HG03039 (cell line): ENCODE results near the gene SMAD3.
"Not testable (repeated sequence)": the region's sequence is repeated elsewhere in the genome, so short reads cannot be mapped to it uniquely, and the experiment has no call there.

Experiments used
- ATAC-seq: cut with Tn5 transposase; IDR thresholded peaks from one replicate; pipeline ENCODE4 v1.9.1; 2021; ENCODE audit warnings: mild to moderate bottlenecking, moderate library complexity; ENCODE audit not compliant: unreplicated experiment

SMAD3 gene

DNA sequence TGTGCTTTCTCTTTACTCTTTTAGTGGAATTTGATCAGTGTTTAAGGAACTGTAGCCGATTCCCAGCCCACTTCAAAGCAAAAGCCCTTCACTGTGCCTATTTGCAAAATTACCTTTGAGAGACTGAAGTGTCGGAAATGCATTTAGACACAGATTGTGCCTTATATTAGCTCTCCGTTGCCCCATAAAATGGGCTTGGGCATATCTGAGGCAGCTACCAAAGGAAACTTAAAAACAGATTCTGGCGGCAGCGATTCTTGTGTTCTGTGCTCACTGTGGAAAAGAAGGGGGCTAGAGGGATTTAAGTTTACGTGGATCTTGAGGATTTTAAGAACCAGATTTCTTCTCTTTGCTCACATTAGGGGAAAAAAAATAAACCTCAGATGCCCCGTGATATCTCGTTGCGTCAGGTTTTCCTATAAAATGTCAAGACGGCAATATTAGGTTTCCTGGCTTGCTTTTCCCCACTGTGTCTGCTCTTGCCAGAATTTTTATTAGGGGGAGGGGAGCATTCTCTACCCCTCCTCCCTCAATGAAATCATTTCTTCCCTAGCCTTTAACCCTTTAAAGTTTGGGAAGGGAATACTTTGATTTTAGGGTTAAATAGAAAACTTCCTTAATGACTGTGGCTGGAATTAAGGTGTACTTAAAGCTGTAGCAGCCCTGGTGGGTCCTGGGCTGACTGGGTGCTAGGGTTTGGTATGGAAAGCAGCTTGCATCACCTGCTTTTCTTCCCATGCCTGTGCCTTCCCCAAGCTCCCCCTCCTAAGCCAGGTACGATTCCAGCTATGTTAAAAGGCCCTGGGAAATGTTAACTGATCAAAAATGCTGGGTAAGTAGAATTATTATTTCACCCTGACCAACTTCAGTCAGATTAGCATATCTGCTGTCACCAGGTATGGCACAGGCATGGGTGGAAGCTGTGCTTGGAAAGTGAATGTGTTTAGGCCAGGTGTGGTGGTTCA lies 73.8 kb downstream of the SMAD3 start:
- ATAC-seq: no peak

GRCh38 chr15:67140078-67140833 lies 74.9 kb downstream of the SMAD3 start:
- no peak for ATAC-seq

- ATAC-seq: no peak
Measured at GRCh38 chr15:67142092-67142766, 76.8 kb downstream of the SMAD3 start.

- ATAC-seq: no peak
Measured at GRCh38 chr15:67142767-67143100, 77.3 kb downstream of the SMAD3 start.

DNA sequence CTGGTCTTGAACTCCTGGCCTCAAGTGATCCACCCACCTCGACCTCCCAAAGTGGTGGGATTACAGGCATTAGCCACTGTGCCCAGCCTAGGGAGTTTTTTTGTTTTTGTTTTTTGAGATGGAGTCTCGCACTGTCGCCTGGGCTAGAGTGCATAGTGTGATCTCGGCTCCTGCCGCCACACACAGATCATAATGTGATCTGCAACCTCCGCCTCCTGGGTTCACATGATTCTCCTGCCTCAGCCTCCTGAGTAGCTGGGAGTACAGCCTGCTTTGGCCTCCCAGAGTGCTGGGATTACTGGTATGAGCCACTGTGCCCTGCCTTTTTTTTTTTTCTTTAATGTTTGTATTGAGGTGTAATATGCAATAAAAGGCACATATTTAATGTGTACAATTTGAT lies 78.2 kb downstream of the SMAD3 start:
- ATAC-seq: no peak

DNA sequence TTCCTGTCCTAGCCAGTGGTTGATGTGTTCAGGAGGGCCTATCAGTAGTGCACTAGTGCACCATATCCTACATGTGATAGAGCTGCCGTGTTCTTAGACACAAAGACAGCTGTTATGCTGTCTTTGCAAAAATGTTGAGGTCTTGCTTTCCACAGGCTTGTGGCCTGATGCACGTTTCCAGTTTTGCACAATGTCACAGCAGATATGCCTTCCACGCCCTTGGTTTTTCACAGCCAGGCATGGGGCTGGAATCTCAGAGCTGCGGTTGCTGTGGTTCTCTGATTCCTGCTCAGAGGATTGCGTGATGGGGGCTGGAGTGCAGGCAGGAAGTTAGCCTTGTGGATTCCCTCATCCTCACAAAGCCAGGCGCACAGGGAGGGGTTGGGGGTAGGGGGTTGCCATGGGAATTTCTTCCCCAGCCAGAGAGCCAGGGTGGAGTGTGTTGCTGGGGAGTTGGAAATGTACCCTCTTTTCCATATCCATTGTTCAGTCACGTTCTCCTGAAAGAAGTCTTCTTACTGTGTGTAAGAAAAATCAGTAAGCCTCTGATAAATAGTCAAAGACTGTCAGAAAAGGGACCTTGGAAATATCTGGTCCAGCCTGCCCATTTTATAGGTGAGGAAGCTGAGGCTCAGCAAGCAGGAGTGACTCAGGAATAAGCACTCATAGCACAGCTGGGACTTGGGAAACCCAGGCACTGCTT lies 79.4 kb downstream of the SMAD3 start:
- ATAC-seq: no peak

- no peak for ATAC-seq
Measured at GRCh38 chr15:67145312-67145610, 79.9 kb downstream of the SMAD3 start.

- no peak for ATAC-seq
Measured at GRCh38 chr15:67145710-67146109, 80.3 kb downstream of the SMAD3 start.

DNA sequence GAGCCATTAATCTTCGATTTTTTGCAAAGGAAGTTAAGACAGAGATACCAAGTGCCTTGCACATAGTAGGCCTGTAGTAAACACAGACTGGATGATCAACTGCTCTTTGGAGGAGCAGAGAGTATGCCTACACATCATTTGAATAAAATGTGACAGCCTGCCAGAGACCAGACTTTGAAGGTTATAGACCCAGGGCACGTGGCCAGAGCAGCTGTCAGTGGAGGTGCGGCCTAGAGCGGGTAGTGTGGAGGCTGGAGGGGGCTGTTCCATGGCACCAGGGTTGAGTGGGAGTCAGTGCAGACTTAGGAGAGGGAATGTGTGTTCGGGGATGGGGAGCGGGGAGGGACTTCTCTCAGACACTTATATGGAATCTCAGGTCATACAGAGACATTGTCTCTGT lies 80.8 kb downstream of the SMAD3 start:
- ATAC-seq: no peak

- no peak for ATAC-seq
Measured at GRCh38 chr15:67146875-67147381, 81.5 kb downstream of the SMAD3 start.

GRCh38 chr15:67147396-67147949 lies 82.1 kb downstream of the SMAD3 start:
- no peak for ATAC-seq

- no peak for ATAC-seq
Measured at GRCh38 chr15:67148196-67148701, 82.8 kb downstream of the SMAD3 start.

DNA sequence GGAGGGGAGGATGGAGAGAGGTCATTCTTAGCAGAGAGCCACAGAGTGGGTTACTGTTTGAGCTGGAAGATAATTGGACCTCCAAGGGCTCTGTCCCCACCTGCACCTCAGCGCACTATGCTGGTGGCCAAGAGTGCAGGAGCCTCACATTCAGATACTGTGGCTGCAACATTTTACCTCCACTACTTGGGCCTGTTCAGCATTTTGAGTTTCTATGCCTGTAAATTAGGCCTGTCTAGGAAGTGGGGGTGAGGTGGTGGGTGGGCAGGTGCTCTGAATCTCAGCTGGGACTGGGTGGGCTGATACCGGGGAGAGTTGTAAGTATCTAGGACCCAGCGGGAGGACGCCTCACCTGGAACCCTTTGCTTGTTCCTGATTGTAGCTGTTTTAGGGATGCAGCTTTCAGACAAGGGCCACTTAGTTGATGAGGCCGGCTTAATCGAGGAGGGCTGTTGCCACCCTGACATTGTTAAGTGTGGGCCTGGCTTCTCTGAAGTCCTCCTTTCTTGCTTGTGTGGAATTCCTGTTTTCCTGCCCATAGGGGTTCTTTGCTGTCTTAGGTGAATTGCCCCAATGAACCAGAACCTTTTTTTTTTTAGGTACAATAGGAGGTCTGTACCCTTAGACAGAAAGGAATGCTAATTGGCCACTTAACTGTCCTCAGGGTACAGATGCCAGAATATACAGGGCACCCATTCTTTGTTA lies 83.8 kb downstream of the SMAD3 start:
- ATAC-seq: no peak

DNA sequence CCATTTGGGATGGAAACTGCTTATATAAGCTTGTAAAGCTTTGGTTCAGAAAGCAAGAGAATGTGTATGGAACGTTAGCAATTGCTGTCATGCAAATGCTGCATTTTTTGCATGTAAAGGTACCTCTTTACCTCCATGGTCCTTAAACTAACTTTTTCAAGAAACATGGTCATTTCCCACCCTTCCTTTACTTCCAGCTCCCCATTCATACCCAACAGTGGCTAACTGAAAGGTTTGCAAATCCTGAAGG lies 84.3 kb downstream of the SMAD3 start:
- no peak for ATAC-seq

GRCh38 chr15:67150023-67150860 lies 84.8 kb downstream of the SMAD3 start:
- no peak for ATAC-seq

DNA sequence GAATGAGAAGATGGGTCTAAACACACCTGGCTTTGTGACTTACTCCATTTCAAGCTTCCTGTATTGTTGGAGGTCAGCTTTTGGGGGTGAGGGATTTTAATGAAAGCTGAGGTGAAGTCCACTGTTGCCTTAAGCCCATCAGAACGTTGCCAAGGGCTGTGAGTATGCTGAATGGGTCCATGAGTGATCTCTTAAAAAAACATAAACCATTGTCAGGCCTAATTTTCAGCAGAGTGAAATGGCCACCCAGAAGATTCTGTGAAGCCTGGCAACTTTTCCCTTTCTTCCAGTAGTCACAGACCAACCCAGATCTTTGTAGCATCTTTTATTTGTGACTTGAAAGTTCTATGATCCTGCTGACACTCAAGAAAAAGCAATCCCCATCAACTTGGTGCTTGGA lies 87.0 kb downstream of the SMAD3 start:
- no peak for ATAC-seq

DNA sequence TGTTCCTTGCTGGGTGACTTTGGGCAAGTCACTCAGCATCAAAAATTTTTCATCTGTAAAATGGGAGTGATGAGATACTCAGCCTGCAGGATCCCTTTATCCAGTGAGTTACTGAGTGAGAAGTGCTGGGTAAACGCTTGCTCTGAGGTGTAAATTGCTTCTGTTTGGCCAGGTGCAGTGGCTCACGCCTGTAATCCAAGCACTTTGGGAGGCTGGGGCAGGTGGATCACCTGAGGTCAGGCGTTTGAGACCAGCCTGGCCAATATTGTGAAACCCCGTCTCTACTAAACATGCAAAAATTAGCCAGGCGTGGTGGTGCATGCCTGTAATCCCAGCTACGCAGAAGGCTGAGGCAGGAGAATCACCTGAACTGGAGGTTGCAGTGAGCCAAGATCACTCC lies 87.6 kb downstream of the SMAD3 start:
- not testable (repeated sequence) for ATAC-seq

DNA sequence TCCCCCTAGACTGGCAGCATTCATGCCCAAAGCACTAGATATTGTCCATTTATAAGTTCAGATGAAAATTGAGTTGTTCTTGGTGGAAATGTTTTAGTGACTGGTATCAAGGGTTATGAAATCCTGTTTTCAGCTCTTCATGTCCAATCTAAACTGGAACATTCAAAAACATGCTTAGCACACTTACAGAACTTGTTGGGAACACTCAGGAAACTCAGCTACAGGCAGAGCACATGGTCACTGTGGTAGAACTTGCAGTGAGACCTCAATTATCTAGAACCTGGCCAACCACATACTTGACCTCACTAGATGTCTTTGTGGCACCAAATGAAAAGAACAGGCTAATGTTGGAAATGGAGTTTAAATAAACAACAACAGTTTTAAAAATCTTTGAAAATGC lies 88.8 kb downstream of the SMAD3 start:
- no peak for ATAC-seq

- ATAC-seq: no peak
Measured at GRCh38 chr15:67156426-67156825, 91.0 kb downstream of the SMAD3 start.
